HG03432 (cell line): ENCODE measurements around the gene COL4A2.
"Not testable (repeated sequence)": the region's sequence is repeated elsewhere in the genome, so short reads cannot be mapped to it uniquely, and the experiment has no call there.

Experiments used
- ATAC-seq: cut with Tn5 transposase; IDR thresholded peaks from one replicate; pipeline ENCODE4 v1.9.1; 2021; ENCODE audit warnings: mild to moderate bottlenecking, moderate library complexity; ENCODE audit not compliant: unreplicated experiment

COL4A2 gene

DNA sequence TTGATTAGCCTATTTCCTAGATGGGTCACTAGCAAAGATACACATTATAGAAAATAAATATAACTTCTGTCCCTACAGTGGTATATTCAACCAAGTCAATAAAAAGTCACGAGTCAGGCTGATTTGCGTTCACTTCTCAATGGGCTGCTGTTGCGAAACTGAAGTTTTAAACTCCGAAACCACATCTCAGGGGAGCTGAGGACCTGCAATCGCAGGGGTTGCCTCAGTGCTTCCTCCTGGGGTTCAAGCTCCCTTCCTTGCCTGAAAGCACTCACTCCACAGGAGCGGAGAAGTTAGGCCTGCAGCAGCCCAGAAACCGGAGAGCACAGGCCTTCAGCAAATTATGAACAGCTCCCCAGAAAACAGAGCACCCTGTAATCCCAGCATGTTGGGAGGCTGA lies 214.9 kb downstream of the COL4A2 start:
- ATAC-seq: no peak

DNA sequence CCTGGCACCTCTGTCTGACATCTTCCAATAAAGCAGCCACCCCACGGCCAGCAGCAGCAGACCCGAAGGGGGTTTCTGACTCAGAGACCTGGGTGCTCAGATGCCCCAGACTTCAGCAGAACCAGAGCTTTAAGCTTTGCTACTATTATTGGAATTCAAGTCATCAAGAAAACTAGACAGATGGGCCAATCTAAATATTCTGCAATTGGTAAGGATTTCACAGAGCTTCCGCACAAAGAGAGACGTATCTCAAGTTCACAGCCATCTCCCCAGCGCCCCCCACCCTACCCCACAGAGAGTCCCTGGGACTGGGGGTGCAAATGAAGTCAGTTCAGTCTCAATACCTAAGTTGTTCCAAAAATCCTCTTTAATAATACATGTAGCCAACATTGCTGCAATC lies 215.6 kb downstream of the COL4A2 start:
- ATAC-seq: no peak

DNA sequence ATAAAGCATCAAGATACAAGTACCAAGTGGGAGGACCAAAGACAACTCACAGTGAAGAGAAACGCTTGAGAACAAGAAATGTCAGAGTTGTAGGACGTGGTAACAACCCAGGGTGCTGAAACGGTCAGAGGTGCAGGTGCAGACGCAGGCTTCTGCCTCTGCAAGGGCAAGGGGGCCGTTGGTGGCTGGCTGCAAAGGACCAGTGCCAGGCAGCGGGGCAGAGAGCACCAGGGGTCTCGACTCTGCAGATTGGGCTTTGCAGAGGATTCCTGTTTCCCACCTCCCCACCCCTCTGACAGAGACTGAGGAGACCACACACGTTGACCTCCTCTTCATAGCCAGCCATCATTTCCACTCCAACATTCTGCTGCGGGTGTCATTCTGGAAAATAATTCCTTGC lies 216.1 kb downstream of the COL4A2 start:
- ATAC-seq: no peak

DNA sequence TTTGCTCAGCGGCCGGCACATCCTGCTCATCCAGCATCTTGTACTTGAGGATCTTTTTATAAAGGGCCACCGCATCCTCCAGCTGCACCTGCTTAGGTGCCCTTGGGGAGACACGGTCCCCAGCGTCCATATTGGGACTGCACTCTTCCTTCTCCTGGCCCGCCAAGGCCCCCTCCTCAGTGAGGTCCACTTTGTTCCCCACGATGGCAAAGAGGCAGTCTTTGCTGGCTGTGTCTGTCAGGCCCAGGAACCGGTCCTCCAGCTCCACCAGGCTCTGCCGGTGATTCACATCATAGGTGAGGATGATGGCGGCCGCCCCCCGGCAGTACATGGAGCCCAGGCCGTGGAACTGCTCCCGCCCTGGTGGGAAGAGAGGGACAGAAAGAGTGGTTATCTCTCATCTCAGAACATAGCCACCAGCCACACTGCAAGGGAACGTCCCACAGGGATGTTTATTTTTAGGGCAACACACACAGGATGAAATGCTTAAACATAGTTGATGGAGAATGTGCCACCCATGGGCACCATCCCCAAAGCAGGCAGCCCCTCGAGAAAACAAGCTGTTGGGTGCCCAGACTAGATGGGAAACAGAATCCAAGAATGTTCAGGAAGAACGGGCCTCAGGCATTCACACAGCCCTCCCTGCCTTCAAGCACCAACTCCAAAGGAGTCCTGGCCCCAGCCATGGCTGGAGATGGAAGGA lies 216.9 kb downstream of the COL4A2 start:
- ATAC-seq: no peak

DNA sequence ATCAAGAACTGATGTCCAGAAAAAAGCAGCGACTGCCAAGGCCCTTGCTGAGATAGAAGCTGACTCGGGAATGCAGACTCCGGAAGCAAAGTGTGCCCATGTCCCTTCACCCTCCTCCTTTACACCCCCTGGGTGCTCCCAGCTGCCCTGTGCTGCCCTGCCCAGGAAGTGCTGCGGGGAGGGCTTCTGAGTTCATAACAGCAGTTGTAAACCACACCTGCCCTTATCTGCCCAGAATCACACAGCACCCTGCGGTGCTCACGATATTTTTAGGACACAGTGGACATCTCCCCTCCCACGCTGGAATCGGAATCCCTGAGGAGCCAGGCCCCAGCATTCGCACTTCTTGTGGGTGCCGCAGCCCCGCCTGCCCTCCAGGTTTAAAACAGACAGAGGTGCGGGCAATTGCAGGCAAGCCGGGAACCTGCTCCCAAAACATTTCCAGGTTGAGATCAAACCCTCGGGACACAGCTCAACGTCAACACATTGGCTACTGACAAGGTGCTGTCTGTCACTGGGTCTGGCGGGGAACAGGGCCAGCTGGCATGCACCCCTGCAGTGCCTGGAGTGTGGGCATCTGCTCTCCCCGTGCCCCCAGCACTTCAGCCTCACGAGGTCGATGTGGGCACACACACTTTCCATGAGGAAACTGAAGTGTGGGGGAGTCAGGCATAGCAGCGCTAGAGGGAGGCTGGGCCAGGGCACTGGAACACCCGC lies 217.6 kb downstream of the COL4A2 start:
- no peak for ATAC-seq

DNA sequence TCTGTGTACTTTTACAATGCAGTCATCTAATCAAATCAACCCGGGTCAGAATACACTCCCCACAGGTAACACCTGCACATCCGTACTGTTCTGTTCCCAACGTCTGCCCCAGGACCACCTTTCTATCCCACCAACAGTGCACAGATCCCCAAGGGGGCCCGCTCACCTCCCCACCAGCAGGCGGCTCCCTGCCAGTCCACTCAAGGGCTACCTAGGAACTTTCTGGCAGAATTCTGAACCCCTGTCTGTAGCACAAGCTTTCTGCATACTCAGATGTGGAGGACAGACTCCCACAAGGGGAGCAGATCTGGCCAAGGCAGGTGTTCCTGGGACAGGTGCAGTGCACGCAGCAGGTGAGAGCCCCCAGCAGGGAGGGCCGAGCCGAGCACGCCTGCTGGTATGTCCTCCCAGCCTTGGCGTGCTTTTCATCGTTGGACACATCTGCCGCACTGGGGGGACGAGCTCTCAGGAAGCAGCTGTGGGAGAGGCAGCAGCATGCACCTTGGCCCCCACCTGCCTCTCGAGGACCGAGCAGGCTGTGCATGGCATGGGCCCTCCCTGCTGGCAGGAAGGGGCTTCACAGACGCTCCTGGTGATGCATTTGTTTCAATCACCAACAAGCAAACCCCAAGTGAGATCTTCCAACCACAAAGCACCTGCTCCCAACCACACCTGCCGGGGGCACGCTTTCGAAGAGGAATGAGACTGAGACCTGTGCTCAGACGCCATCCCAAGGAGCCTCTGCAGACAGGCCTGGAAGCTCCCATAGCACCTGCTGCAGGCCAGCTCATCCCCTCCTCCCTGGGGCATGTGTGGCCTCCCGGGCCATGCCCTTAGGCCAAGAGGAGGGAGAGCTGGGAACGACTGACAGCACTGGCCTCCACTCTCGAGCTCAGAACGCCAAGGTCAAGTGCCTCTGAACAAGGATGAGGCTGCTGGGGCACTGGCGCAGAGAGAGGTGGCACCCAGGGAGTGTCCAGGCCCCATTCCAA lies 218.5 kb downstream of the COL4A2 start:
- peak; percentile 82 for ATAC-seq

DNA sequence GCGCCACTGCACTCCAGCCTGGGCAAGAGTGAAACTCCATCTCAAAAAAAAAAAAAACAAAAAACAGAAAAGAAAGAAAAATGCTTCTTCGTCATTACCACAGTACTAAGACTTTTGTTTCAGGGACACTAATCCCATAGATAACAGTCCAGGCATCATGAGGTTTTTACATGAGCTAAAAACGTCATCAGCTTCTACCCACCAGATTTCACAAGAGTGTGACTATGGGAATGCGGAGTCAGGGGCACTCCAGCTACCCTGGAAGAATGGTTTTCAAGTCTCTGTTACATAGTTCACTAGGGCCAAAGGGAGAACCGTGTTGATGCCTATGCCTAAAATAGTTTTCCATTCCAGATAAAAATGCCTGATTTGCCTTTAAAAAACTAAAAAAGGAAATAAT lies 221.3 kb downstream of the COL4A2 start:
- no peak for ATAC-seq

DNA sequence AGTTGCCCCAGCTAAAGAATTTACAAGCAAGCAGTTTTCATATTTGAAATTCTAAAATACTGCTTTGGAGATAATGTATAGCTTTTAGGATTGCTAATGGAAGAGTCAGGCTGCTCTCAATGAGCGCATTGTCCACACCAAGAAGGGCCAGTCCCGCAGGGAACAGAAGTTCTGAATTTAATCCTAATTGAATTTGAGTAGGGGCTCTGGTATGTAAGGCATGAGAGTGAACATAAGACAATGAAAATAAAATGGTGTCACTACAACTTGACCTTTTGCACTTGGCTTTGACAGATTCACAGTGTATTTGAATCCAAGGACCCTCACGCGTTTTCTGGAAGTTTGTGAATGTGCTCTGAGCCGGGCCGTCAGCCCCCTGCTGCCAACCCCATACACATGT lies 221.8 kb downstream of the COL4A2 start:
- ATAC-seq: no peak

DNA sequence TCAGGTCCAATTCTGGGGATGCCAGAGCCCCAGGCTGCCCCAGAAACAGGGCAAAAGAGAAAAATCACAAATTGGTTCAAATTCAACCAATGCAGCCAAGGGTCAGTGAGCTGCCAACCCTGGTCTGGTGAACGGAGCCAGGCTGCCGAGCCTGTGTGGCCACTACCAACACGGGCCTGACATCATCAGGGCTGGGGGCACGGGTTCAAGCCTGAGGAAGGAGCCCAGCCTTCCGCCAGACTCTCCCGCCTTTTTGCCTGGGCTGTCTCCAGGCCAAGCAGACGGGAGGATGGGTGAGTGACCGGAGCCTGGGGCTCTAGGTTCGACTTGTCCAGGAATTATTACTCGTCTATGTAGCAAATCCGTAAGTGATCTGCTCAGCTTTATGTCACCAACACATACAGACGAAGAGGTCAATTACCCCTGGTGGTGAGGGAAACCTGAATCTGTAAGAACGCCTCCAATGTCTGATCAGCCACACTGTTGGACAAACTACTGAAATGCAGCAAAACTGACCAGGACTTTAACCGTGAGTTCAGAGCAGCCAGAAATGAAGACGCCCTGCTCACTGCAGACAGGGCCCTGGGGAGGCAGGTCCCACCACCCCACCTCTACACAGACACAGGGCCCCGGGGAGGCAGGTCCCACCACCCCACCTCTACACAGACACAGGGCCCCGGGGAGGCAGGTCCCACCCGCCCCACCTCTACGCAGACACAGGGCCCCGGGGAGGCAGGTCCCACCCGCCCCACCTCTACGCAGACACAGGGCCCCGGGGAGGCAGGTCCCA lies 222.6 kb downstream of the COL4A2 start:
- no peak for ATAC-seq

DNA sequence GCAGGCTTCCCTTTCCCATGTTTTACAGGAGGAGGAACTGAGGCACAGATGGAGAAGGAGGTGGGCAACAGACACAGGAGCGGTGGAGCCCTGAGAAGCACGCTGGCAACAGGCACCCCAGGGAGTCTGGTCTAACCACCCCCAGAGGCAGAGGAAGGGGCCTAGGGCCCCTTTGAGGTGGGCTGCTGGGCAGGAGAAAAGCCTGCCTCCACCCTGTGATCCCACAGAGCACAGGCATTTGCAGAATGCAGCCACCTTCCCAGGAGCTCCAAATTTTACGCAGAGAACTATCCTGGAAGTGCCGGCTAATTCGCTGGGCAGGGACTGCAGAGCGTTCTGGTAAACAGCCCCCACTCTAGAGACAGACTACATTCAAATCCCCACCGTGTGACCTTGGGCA lies 224.0 kb downstream of the COL4A2 start:
- ATAC-seq: no peak

DNA sequence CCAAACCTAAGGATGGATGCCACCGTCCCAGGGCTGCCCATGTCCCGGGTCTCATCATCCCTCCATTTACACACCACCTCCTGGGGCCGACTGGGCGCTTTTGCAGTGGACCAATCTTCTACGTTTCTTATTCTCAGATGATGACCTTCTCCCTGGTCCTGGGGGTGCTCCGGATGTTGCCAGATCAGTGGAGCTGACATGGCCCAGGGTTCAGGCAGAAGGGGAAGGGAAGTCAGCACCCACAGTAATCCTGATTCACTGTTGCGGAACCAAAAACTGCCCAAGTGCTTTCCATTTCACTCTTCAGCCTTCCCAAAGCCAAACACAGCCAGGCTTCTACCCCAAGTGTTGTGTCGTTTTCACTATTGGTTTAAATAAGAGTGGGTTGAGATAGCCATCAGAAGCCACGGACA lies 224.6 kb downstream of the COL4A2 start:
- no peak for ATAC-seq

DNA sequence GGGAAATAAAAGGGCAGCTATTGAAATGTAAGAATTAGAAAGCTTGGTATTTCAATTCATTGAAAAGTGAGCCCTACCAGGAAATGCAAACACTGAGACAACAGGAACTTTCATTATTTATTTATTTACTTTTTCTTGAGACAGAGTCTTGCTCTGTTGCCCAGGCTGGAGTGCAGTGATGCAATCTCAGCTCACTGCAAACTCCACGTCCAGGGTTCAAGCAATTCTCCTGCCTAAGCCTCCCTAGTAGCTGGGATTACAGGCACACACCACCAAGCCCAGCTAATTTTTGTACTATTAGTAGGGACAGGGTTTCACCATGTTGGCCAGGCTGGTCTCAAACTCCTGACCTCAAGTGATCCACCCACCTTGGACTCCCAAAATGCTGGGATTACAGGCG lies 225.2 kb downstream of the COL4A2 start:
- not testable (repeated sequence) for ATAC-seq

DNA sequence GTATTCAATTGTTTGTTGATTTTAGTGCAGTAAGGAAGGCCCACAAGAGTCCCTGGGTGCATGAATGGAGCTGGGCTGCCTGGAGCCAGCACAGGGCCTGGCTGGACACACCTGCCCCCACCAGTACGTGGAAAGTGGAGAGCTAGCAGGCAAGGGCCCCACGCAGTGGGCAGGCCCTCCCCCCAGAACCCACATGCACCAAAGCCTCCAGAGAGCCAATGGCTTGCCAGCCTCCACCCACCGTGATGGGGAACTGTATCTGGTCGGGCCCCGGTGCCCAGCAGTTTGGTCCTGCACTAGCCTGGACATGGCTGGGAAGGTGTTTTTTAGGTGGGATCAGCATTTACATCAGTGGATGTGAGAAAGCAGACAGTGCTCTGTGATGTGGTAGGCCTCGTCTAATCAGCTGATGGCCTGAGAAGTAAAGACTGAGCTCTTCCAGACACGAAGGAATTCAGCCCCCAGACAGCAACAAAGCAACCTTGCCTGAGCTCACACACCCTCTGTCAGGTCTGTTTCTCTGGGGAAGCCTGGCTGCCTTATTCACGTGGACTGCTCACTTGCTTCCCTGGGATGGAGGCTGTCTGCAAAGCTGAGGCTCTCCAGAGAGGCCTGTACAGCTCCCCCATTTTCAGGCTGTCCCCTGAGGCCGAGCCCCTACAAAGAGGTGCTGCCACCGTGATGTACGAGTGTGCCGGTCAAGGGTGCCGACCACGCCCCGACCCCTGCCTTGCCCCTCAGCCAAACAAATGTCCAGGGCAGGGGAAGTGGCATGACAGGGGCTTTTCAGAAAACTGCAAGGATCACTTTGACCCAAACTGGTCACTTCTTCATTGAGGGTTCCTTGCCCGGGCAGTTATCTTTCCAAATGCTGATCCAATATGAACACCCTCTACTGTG lies 226.9 kb downstream of the COL4A2 start:
- no peak for ATAC-seq

DNA sequence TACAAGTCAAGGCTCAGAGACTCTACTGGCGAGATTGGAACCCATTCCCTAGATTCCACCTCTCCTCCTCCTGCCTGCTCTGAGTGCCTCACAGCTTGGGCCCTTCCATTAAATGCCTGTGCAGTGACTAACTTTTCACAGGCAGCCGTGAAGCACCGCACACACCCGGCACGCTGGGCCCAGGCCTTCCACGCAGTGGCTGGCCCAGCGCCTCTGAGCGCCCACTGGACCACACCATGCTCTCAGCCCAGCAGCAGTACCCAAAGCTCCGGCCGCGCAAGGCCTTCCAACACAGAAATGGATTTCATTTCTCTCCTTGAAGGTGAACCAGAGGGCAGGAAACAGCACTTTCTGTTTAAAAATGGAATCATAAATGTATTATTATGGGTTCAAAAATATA lies 228.4 kb downstream of the COL4A2 start:
- ATAC-seq: no peak

DNA sequence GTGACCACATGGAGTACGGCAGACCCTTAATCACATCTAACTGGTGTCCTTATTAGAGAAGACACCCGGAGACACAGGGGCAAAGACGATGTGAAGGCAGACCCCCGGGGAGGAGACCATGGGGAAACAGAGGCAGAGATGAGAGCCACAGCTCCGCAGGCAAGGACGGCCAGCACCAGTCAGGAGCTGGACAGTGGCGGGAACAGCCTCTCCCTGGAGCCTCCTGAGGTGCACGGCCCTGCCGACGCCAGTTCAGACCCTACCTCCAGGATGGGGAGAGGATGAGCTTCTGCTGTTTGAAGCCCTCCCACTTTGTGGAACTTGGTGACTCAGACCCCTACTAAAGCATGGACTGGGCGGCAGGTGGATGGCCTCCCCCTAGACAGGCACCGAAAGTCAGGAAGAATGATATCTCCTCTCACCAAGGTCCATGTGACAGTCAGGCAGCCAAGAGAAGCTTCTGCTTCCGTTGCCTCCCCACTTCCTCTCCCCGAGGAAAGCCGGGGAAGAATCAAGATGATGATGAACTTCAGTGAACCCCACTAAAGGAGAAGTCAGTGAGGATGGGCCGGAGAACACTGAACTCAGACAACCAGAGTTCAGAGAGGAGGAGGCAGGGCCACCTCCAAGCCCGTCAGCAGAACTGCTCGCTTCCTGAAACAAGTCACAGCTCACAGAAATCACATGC lies 229.1 kb downstream of the COL4A2 start:
- ATAC-seq: peak; percentile 46

DNA sequence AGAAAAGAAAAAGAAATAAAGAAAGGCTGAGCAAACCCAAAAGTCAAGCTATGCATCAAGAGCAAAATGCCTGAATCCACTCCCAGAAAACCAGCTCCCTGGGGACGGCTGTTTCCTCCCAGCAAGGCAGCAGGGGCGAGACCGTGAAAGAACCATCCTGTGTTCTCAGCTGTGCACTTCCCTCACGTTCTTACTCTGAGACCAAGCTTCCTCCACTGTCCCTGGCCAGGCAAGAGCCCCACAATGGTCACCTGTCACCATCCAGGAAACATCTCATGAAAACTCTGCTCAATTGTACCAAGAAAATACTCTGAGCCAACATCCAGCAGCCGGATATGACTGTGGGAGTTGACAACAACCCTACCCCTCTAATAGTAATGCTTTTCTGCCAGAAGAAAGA lies 231.5 kb downstream of the COL4A2 start:
- ATAC-seq: peak; percentile 54

DNA sequence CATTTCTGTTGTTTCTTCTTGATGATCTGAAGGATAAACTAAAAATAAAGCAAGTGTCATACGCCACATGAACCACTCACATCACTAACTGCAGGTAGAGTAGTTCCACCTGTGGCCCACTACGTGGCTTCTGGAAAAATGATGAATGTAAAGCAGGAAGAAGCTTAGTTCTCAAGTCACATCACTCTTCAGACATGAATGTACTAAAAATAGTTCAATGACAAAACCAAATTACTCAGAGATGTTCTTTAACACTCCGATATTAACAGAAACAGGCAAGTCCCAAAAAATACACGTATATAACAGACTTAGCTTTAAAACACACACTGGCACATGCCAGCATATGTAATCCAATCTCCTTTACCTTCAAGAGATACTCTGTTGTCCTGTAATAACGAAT lies 232.8 kb downstream of the COL4A2 start:
- no peak for ATAC-seq

DNA sequence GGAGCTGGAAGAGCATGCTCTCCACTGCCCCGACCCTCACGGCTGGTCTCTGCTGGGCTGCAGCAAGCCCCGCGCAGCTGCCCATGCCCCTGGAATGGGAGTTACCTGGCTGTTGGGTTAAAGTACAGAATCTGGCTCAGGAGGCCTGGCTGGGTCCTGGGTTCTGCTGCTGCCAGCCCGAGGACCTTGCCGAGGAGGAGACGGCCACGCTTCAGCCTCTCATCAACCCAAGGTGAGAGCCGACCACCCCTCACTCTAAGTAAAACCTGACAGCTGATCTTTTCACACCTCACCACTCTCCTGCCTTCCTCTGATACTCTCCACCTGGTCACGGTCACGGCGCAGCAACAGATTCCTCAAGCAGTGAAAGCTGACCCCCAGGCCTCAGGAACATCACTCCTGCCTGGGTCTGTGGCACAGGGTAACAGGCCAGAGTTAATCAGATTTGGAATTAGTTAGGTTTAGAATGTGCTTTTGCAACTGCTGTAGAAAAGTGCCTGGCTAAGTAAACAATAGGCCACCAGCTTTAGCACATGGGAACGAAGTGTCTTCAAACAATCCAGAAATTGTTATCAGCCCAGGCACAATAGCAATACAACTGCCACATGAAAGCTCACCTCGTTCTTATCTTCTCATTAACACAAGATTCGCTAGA lies 233.9 kb downstream of the COL4A2 start:
- no peak for ATAC-seq

DNA sequence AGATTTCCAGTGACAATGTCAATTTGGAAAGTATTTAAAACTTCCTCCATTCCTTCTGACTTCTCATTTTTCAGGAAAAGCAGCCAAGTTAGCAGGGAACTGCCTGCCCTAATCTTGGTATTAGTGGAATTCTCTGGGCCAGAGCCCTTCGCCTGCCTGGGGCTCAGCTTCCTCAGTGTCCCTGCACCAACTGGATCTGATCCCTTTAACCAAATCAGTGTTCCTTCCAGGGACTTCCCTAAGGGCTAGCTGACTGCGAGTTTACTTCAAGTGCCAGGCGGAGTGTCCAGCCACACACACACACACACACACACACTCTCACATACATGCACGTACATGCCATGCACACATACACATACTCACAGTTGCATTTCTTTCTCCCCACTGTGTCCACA lies 234.4 kb downstream of the COL4A2 start:
- no peak for ATAC-seq
